ENCODE measurements around the gene MSH3. TPM values are rescaled to one million over a fixed set of nuclear protein-coding genes. Genes with fewer than 3 reads are reported as not detected.

The MSH3 gene
- polyA plus RNA-seq, 1 of the 3 experiments (the other 2 are of a cell fraction) = 3.5 TPM

GRCh38 chr5:80703747-80704146 lies 49.3 kb downstream of the MSH3 start:
- no peak overlapping the region for H2AFZ ChIP-seq (ENCODE audit: low read depth)
- H3K79me2 ChIP-seq (ENCODE audit: insufficient read depth) = no peaks in the 10 kb centered on the region
- no peaks in the 10 kb centered on the region for H3F3A ChIP-seq (replicated peaks; ENCODE audit: insufficient read depth)
- no peak for TF ChIP-seq MAX (IDR thresholded peaks at IDR 0.05; ENCODE audit: low read depth)
- no peak for TF ChIP-seq TEAD4 (IDR thresholded peaks at IDR 0.05; ENCODE audit: borderline replicate concordance, insufficient read depth)
- no peak for TF ChIP-seq FOSL2 (IDR thresholded peaks at IDR 0.05; ENCODE audit: borderline replicate concordance, low read depth)
- TF ChIP-seq ZBTB33 (IDR thresholded peaks at IDR 0.05; ENCODE audit: borderline replicate concordance, low read depth) = no peak
- no peak for TF ChIP-seq NRF1 (IDR thresholded peaks at IDR 0.05; ENCODE audit: low read depth, low read length)
- H3K9me3 ChIP-seq = no peaks in the 10 kb centered on the region
- H3K4me3 ChIP-seq (ENCODE audit: low read depth in 2 of 2, low read length in 1 of 2) = no peak overlapping the region
- no peak overlapping the region for H3K27ac ChIP-seq (ENCODE audit: low read depth in 2 of 2, low read length in 1 of 2)
- H4K20me1 ChIP-seq (ENCODE audit: insufficient read depth) = no peaks in the 10 kb centered on the region
- no peaks in the 10 kb centered on the region; a peak in 2 of 4 replicates for H3K4me1 ChIP-seq (ENCODE audit: control insufficient read depth in 1 of 2, insufficient read depth in 2 of 2, low read depth in 1 of 2, low read length in 1 of 2)
- ChIA-PET POLR2A (no interaction called here), CTCF (no interaction called here)
- WGBS (ENCODE audit: low lambda C conversion rate) = 96% methylated on average over 3 of the region's 5 CpGs
- H3K9me2 ChIP-seq = no peaks in the 10 kb centered on the region
- H3K9ac ChIP-seq = no peak overlapping the region
- no peaks in the 10 kb centered on the region for H3K27me3 ChIP-seq (ENCODE audit: insufficient read depth)
- peaks cover under 1 to 7% of the 10 kb centered on the region in 2 experiments for H3K36me3 ChIP-seq (replicated peaks in 1 of 2; ENCODE audit: control insufficient read depth in 1 of 2, insufficient read depth in 2 of 2, low read length in 1 of 2)
- DNase-seq = no peak
- H3K4me2 ChIP-seq = no peak overlapping the region

GRCh38 chr5:80704221-80704620 lies 49.8 kb downstream of the MSH3 start:
- H3K9ac ChIP-seq = no peak overlapping the region
- no peaks in the 10 kb centered on the region for H3K79me2 ChIP-seq (ENCODE audit: insufficient read depth)

More at GRCh38 chr5:80704221-80704620, 49.8 kb downstream of the MSH3 start:
- H3F3A ChIP-seq (replicated peaks; ENCODE audit: insufficient read depth) = no peaks in the 10 kb centered on the region
- no peak overlapping the region for H3K4me2 ChIP-seq
- CTCF ChIA-PET = no interaction called here
- no peak overlapping the region for H3K27ac ChIP-seq (ENCODE audit: low read depth in 2 of 2, low read length in 1 of 2)
- H3K4me1 ChIP-seq (ENCODE audit: control insufficient read depth in 1 of 2, insufficient read depth in 2 of 2, low read depth in 1 of 2, low read length in 1 of 2) = no peaks in the 10 kb centered on the region; a peak in 2 of 4 replicates
- H2AFZ ChIP-seq (ENCODE audit: low read depth) = no peak overlapping the region
- no peaks in the 10 kb centered on the region for H4K20me1 ChIP-seq (ENCODE audit: insufficient read depth)
- H3K9me3 ChIP-seq = no peaks in the 10 kb centered on the region
- POLR2A ChIA-PET = no interaction called here
- no peaks in the 10 kb centered on the region for H3K27me3 ChIP-seq (ENCODE audit: insufficient read depth)
- no peak overlapping the region for H3K4me3 ChIP-seq (ENCODE audit: low read depth in 2 of 2, low read length in 1 of 2)
- no CpG with 5 or more reads among the region's 1 CpG for WGBS (ENCODE audit: low lambda C conversion rate)
- TF ChIP-seq GABPA (IDR thresholded peaks at IDR 0.05; ENCODE audit: low read depth) = no peak
- no peak for TF ChIP-seq EZH2phosphoT487 (IDR thresholded peaks at IDR 0.05; ENCODE audit: borderline replicate concordance, low read depth)
- TF ChIP-seq REST (IDR thresholded peaks at IDR 0.05; ENCODE audit: low read depth, low read length) = no peak
- no peak for TF ChIP-seq GATA2 (CRISPR knock-in tag; IDR thresholded peaks at IDR 0.05)
- no peak for TF ChIP-seq RAD21 (IDR thresholded peaks at IDR 0.05; ENCODE audit: low read length)
- TF ChIP-seq TCF12 (IDR thresholded peaks at IDR 0.05) = no peak
- TF ChIP-seq MXI1 (IDR thresholded peaks at IDR 0.05; ENCODE audit: low read depth, low read length) = no peak
- TF ChIP-seq ELF1 (IDR thresholded peaks at IDR 0.05) = no peak
- TF ChIP-seq RXRA (IDR thresholded peaks at IDR 0.05; ENCODE audit: borderline replicate concordance, low read depth) = no peak
- TF ChIP-seq JUND (IDR thresholded peaks at IDR 0.05) = no peak
- TF ChIP-seq USF1 (IDR thresholded peaks at IDR 0.05; ENCODE audit: borderline replicate concordance, low read depth) = no peak
- TF ChIP-seq NRF1 (IDR thresholded peaks at IDR 0.05; ENCODE audit: low read depth, low read length) = no peak
- TF ChIP-seq CHD2 (IDR thresholded peaks at IDR 0.05; ENCODE audit: low read length, partially characterized antibody) = no peak
- peaks cover 3 to 7% of the 10 kb centered on the region in 2 experiments for H3K36me3 ChIP-seq (replicated peaks in 1 of 2; ENCODE audit: control insufficient read depth in 1 of 2, insufficient read depth in 2 of 2, low read length in 1 of 2)
- no peak for DNase-seq
- no peaks in the 10 kb centered on the region for H3K9me2 ChIP-seq
